HepG2 (cell line): ENCODE data around the gene HLA-DOA. TPM values are rescaled to one million over a fixed set of nuclear protein-coding genes. Genes with fewer than 3 reads are reported as not detected.

Source experiments
- CEBPB ChIP-seq: IDR thresholded peaks from 2 replicates; pipeline ENCODE4 v1.6.1; 2011; ENCODE audit warnings: low read depth, low read length, improper control_type of control experiment, borderline replicate concordance
- ETV5 ChIP-seq: IDR thresholded peaks from 2 replicates; pipeline ENCODE4 v1.6.1; 2018; ENCODE audit warnings: missing biosample characterization, missing genetic modification reagents, inconsistent platforms, borderline replicate concordance
- MBD4 ChIP-seq: IDR thresholded peaks from 2 replicates; pipeline ENCODE4 v1.6.1; 2012; ENCODE audit warnings: low read length, inconsistent platforms, borderline replicate concordance
- MIXL1 ChIP-seq: IDR thresholded peaks from 2 replicates; pipeline ENCODE4 v1.6.1; 2016
- MZF1 ChIP-seq: sonication (generic); formaldehyde crosslinking; IDR thresholded peaks from 2 replicates; pipeline ENCODE4 v1.8.1; 2023; ENCODE audit warnings: mild to moderate bottlenecking, missing genetic modification reagents, borderline replicate concordance
- PAF1 ChIP-seq: IDR thresholded peaks from 2 replicates; pipeline ENCODE4 v1.6.1; 2016; ENCODE audit warnings: missing genetic modification reagents, missing compliant biosample characterization
- POLR2A ChIP-seq, 2 experiments: IDR thresholded peaks; 2 replicates each; pipeline ENCODE4 v1.6.1; 2011; ENCODE audit warnings: low read depth in 2 of 2, low read length in 2 of 2, mild to moderate bottlenecking in 1 of 2, moderate library complexity in 1 of 2; ENCODE audit not compliant: insufficient read depth in 1 of 2
- POLR2G ChIP-seq: fragments of 200-400 bp; formaldehyde crosslinking; IDR thresholded peaks from 2 replicates; pipeline ENCODE4 v1.6.1; 2018; ENCODE audit warnings: mild to moderate bottlenecking, low read depth, low read length, moderate library complexity
- REPIN1 ChIP-seq: sonication (generic); formaldehyde crosslinking; IDR thresholded peaks from 2 replicates; pipeline ENCODE4 v1.8.0; 2022; ENCODE audit warnings: missing genetic modification reagents, low read depth, mild to moderate bottlenecking, borderline replicate concordance
- THYN1 ChIP-seq: sonication (generic); formaldehyde crosslinking; IDR thresholded peaks from 2 replicates; pipeline ENCODE4 v1.8.1; 2023; ENCODE audit warnings: low read depth, mild to moderate bottlenecking, moderate library complexity, missing genetic modification reagents, borderline replicate concordance
- YY1 ChIP-seq: IDR thresholded peaks from 2 replicates; pipeline ENCODE4 v1.6.1; 2011; ENCODE audit warnings: low read length, low read depth, moderate library complexity, mild to moderate bottlenecking; ENCODE audit not compliant: insufficient read depth, insufficient replicate concordance
- ZBTB25 ChIP-seq: IDR thresholded peaks from 2 replicates; pipeline ENCODE4 v1.6.1; 2018; ENCODE audit warnings: missing genetic modification reagents
- ZBTB44 ChIP-seq: sonication (generic); formaldehyde crosslinking; IDR thresholded peaks from 2 replicates; pipeline ENCODE4 v1.4.0; 2020; ENCODE audit warnings: missing genetic modification reagents
- ZFP36L1 ChIP-seq: sonication (generic); formaldehyde crosslinking; IDR thresholded peaks from 2 replicates; pipeline ENCODE4 v1.8.0; 2022; ENCODE audit warnings: mild to moderate bottlenecking, missing genetic modification reagents, moderate library complexity
- ZNF138 ChIP-seq: sonication (generic); formaldehyde crosslinking; IDR thresholded peaks from 2 replicates; pipeline ENCODE4 v1.5.0; 2020; ENCODE audit warnings: mild to moderate bottlenecking, low read depth, missing genetic modification reagents
- ZNF530 ChIP-seq: sonication (generic); formaldehyde crosslinking; IDR thresholded peaks from 2 replicates; pipeline ENCODE4 v1.5.0; 2020; ENCODE audit warnings: low read depth, mild to moderate bottlenecking, missing genetic modification reagents
- ZNF546 ChIP-seq: sonication (generic); formaldehyde crosslinking; conservative IDR thresholded peaks from 2 replicates; pipeline ENCODE4 v1.8.1; 2023; ENCODE audit warnings: mild to moderate bottlenecking, missing genetic modification reagents
- ZNF570 ChIP-seq: sonication (generic); formaldehyde crosslinking; IDR thresholded peaks from 2 replicates; pipeline ENCODE4 v1.4.0; 2020; ENCODE audit warnings: mild to moderate bottlenecking, missing genetic modification reagents, borderline replicate concordance
- ZNF580 ChIP-seq: IDR thresholded peaks from 2 replicates; pipeline ENCODE4 v1.6.1; 2016; ENCODE audit warnings: low read depth, borderline replicate concordance
- polyA plus RNA-seq, 8 experiments: library from polyadenylated mRNA; depleted of rRNA in 3 of 8; stranded (reverse) in 7 of 8; unstranded in 1 of 8; fragments of >200 nt; fragmentation: Illumina TruSeq in 4 of 8; extraction: Trizol in 4 of 8; gene quantifications; 2 replicates each; pipeline versions ENCODE4 v1.2.1 to v1.2.3, GENCODE V29; 2011 to 2016; ENCODE audit warnings: low read depth in 4 of 8, missing spikeins in 1 of 8, mixed read lengths in 1 of 8; ENCODE audit not compliant: insufficient read depth in 1 of 8
- total RNA-seq, 5 experiments: library from RNA; depleted of rRNA; stranded (reverse); fragments of >200 nt; fragmentation: Illumina TruSeq; extraction: Trizol; gene quantifications; 2 replicates each; pipeline ENCODE4 v1.2.3, GENCODE V29; 2016; ENCODE audit warnings: low read depth in 1 of 5
- TF ChIP-seq, protein P1 (sequence below): sonication (generic); formaldehyde crosslinking; IDR thresholded peaks from 2 replicates; pipeline ENCODE4 v1.8.1; 2022; ENCODE audit warnings: mild to moderate bottlenecking, missing genetic modification reagents
- TF ChIP-seq, protein P2 (sequence below): sonication (generic); formaldehyde crosslinking; conservative IDR thresholded peaks from 2 replicates; pipeline ENCODE4 v1.8.0; 2022; ENCODE audit warnings: missing genetic modification reagents

Gene HLA-DOA
- total and polyA plus RNA-seq, 2 of the 13 experiments (the other 11 are each of a cell fraction or from before 2014, with no cell fraction given) = 0.03 to 0.09 TPM

DNA sequence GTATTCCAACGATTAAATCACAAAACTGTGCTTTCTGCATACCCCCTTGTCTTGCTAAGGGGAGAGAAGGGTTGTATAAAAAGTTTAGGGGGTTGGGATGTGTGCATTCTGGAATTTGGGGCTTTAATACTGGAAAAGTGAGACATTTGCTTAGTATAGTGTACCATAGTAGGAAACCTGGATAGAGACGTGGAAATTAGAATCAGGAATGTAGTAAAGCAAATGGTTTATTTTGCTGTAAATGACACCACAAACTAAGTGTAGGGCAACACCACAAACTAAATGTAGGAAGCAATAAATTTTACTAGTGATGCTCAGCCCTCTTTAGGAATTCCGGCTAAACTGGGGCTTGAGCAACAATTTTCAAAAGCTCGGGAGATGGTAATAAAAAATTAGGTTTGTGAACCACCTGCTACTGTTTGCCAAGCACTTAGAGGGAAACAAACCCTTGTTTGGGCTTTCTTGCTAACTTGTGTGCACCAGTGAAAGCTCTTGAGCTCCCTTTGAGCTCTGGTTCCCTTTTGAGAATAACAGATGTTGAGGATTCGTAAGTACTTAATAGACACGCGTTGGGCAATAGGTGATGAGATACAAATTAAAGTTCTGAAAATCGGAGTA, 27.2 kb downstream of the HLA-DOA start (continued):
- peak; percentile 87; the same call in 1 of the 2 replicates for TF ChIP-seq PAF1 (CRISPR knock-in tag)
- no peak for TF ChIP-seq ZNF530 (CRISPR knock-in tag)
- TF ChIP-seq ZNF580 (CRISPR knock-in tag) = no peak
- peak; percentile 5 for TF ChIP-seq YY1
- TF ChIP-seq ZFP36L1 = no peak
- TF ChIP-seq ZBTB44 (CRISPR knock-in tag) = no peak
- peak in 1 of 2 experiments; percentile 59; a peak in 1 of 4 replicates for TF ChIP-seq POLR2A (IDR thresholded peaks at IDR 0.05; ENCODE audit: insufficient read depth in 1 of 2, low read depth in 2 of 2, low read length in 2 of 2)
- TF ChIP-seq ZNF138 = no peak
- no peak for TF ChIP-seq ZBTB25 (CRISPR knock-in tag)
- TF ChIP-seq REPIN1 = 0 out of 2 replicates have a peak, but pooled peaks have one; percentile 9
- no peak for TF ChIP-seq MIXL1 (CRISPR knock-in tag)
- no peak for TF ChIP-seq THYN1 (CRISPR knock-in tag)
- TF ChIP-seq ETV5 (CRISPR knock-in tag) = no peak
- TF ChIP-seq CEBPB = peak; percentile 41; the same call in 1 of the 2 replicates
- TF ChIP-seq POLR2G = peak; percentile 79
- TF ChIP-seq ZNF546 (CRISPR knock-in tag) = no peak
- TF ChIP-seq ZNF570 (CRISPR knock-in tag) = no peak
- TF ChIP-seq MZF1 (CRISPR knock-in tag) = no peak
- TF ChIP-seq, protein P1, sequence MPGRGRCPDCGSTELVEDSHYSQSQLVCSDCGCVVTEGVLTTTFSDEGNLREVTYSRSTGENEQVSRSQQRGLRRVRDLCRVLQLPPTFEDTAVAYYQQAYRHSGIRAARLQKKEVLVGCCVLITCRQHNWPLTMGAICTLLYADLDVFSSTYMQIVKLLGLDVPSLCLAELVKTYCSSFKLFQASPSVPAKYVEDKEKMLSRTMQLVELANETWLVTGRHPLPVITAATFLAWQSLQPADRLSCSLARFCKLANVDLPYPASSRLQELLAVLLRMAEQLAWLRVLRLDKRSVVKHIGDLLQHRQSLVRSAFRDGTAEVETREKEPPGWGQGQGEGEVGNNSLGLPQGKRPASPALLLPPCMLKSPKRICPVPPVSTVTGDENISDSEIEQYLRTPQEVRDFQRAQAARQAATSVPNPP (CRISPR knock-in tag) = 0 out of 2 replicates have a peak, but pooled peaks have one; percentile 45
- TF ChIP-seq MBD4 = 0 out of 2 replicates have a peak, but pooled peaks have one; percentile 2
- TF ChIP-seq, protein P2, sequence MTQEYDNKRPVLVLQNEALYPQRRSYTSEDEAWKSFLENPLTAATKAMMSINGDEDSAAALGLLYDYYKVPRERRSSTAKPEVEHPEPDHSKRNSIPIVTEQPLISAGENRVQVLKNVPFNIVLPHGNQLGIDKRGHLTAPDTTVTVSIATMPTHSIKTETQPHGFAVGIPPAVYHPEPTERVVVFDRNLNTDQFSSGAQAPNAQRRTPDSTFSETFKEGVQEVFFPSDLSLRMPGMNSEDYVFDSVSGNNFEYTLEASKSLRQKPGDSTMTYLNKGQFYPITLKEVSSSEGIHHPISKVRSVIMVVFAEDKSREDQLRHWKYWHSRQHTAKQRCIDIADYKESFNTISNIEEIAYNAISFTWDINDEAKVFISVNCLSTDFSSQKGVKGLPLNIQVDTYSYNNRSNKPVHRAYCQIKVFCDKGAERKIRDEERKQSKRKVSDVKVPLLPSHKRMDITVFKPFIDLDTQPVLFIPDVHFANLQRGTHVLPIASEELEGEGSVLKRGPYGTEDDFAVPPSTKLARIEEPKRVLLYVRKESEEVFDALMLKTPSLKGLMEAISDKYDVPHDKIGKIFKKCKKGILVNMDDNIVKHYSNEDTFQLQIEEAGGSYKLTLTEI (CRISPR knock-in tag) = no peak
